Cardiac muscle cell (in vitro differentiated cells and primary cell): ENCODE measurements around the gene BEND4. TPM values are rescaled to one million over a fixed set of nuclear protein-coding genes. Genes with fewer than 3 reads are reported as not detected.

ENCODE experiments used
- DNase-seq, 2 donors: peaks; one replicate each; pipeline versions ENCODE4 v3.0.0 to v3.0.0-alpha.2; 2010 to 2017; ENCODE audit warnings: low read depth in 1 of 2, low spot score in 1 of 2
- H3K27ac ChIP-seq: fragments of 200-600 bp; sonication (generic); 2 replicates; pipeline ENCODE4 v1.5.1; 2016
- H3K27me3 ChIP-seq: fragments of 200-600 bp; sonication (generic); 2 replicates; pipeline ENCODE4 v1.6.0; 2016; ENCODE audit warnings: control low read depth
- H3K36me3 ChIP-seq: fragments of 200-600 bp; sonication (generic); 2 replicates; pipeline ENCODE4 v1.5.1; 2016; ENCODE audit warnings: control low read depth
- H3K4me1 ChIP-seq: fragments of 200-600 bp; sonication (generic); 2 replicates; pipeline ENCODE4 v1.8.1; 2017; ENCODE audit warnings: low read depth, mild to moderate bottlenecking, mixed run types
- H3K4me3 ChIP-seq: fragments of 200-600 bp; sonication (generic); 2 replicates; pipeline ENCODE4 v1.5.1; 2016; ENCODE audit warnings: mild to moderate bottlenecking
- H3K9me3 ChIP-seq: fragments of 200-600 bp; sonication (generic); 2 replicates; pipeline ENCODE4 v1.5.1; 2017; ENCODE audit warnings: low read depth, mild to moderate bottlenecking, control low read depth
- CTCF ChIP-seq: IDR thresholded peaks from 2 replicates; pipeline ENCODE4 v1.5.1; 2012; ENCODE audit warnings: low read depth, mild to moderate bottlenecking, low read length
- polyA plus RNA-seq: library from polyadenylated mRNA; unstranded; fragments of >200 nt; fragmentation: Nextera tagmentation; extraction: Ambion mirVana; gene quantifications from 2 replicates; pipeline ENCODE4 v1.2.1, GENCODE V29; 2016
- total RNA-seq: library from RNA; depleted of rRNA; stranded (reverse); fragments of >200 nt; gene quantifications from 2 replicates; pipeline ENCODE4 v1.2.3, GENCODE V29; 2016

The BEND4 gene
- total and polyA plus RNA-seq, 2 experiments from 2014 or later = 0.44 to 1.6 TPM

GRCh38 chr4:42123071-42123644, 29.3 kb downstream of the BEND4 start:
- H3K4me1 ChIP-seq = no peaks in the 10 kb centered on the region
- H3K4me3 ChIP-seq = no peak overlapping the region
- TF ChIP-seq CTCF = no peak

GRCh38 chr4:42122237-42122636, 30.2 kb downstream of the BEND4 start:
- Histone ChIP-seq H3K27ac (no peak overlapping the region), H3K4me1 (no peaks in the 10 kb centered on the region), H3K36me3 (no peaks in the 10 kb centered on the region), H3K9me3 (no peaks in the 10 kb centered on the region), H3K27me3 (no peaks in the 10 kb centered on the region), H3K4me3 (no peak overlapping the region)
- no peak for DNase-seq
- TF ChIP-seq CTCF = no peak

More at GRCh38 chr4:42123071-42123644, 29.3 kb downstream of the BEND4 start:
- no peaks in the 10 kb centered on the region for H3K36me3 ChIP-seq
- DNase-seq = no peak
- H3K27ac ChIP-seq = no peak overlapping the region
- no peaks in the 10 kb centered on the region for H3K9me3 ChIP-seq
- no peaks in the 10 kb centered on the region for H3K27me3 ChIP-seq

GRCh38 chr4:42119886-42120285, 32.6 kb downstream of the BEND4 start:
- no peak for DNase-seq
- Histone ChIP-seq H3K27me3 (no peaks in the 10 kb centered on the region), H3K36me3 (no peaks in the 10 kb centered on the region), H3K4me1 (no peaks in the 10 kb centered on the region), H3K4me3 (no peak overlapping the region), H3K9me3 (no peaks in the 10 kb centered on the region), H3K27ac (no peak overlapping the region)
- TF ChIP-seq CTCF = no peak

- Histone ChIP-seq H3K27ac (no peak overlapping the region), H3K36me3 (no peaks in the 10 kb centered on the region), H3K4me3 (no peak overlapping the region), H3K27me3 (no peaks in the 10 kb centered on the region), H3K9me3 (no peaks in the 10 kb centered on the region), H3K4me1 (no peaks in the 10 kb centered on the region)
- DNase-seq = no peak
- no peak for TF ChIP-seq CTCF
Measured at GRCh38 chr4:42112846-42113245, 39.6 kb downstream of the BEND4 start.

- Histone ChIP-seq H3K9me3 (no peaks in the 10 kb centered on the region), H3K36me3 (no peaks in the 10 kb centered on the region), H3K4me3 (no peak overlapping the region), H3K4me1 (no peaks in the 10 kb centered on the region), H3K27me3 (no peaks in the 10 kb centered on the region), H3K27ac (no peak overlapping the region)
- TF ChIP-seq CTCF = no peak
- peak in 1 of 2 donors; percentile 28 for DNase-seq
Measured at GRCh38 chr4:42104521-42104920, 47.9 kb downstream of the BEND4 start.
